Activated CD4-positive, alpha-beta T cell treated with anti-CD3 and anti-CD28 coated beads, Interleukin-2, amount 50 U/mL, for 4 hours (primary cell): ENCODE results near the gene ZNF232.
"Not testable (repeated sequence)": the region's sequence is repeated elsewhere in the genome, so short reads cannot be mapped to it uniquely, and the experiment has no call there.

Source experiments
- DNase-seq, 2 experiments: peaks; one replicate each; pipeline ENCODE4 v3.0.0-alpha.2; 2020

ZNF232 gene

GRCh38 chr17:5129770-5130169 lies 18.1 kb upstream of the ZNF232 start:
- DNase-seq: not testable (repeated sequence)

GRCh38 chr17:5128905-5129535 lies 17.3 kb upstream of the ZNF232 start:
- DNase-seq: no peak

GRCh38 chr17:5128387-5128786 lies 16.7 kb upstream of the ZNF232 start:
- DNase-seq: not testable (repeated sequence)

GRCh38 chr17:5127910-5128309 lies 16.2 kb upstream of the ZNF232 start:
- DNase-seq: no peak

GRCh38 chr17:5126719-5127488 lies 15.2 kb upstream of the ZNF232 start:
- DNase-seq: no peak

GRCh38 chr17:5124896-5125295 lies 13.2 kb upstream of the ZNF232 start:
- not testable (repeated sequence) for DNase-seq

GRCh38 chr17:5124125-5124760 lies 12.6 kb upstream of the ZNF232 start:
- not testable (repeated sequence) for DNase-seq

- DNase-seq: no peak
Measured at GRCh38 chr17:5123343-5124124, 11.9 kb upstream of the ZNF232 start.

GRCh38 chr17:5122586-5123342 lies 11.1 kb upstream of the ZNF232 start:
- no peak for DNase-seq

GRCh38 chr17:5122056-5122455 lies 10.4 kb upstream of the ZNF232 start:
- not testable (repeated sequence) for DNase-seq

- DNase-seq: no peak
Measured at GRCh38 chr17:5121186-5121841, 9.6 kb upstream of the ZNF232 start.

- not testable (repeated sequence) for DNase-seq
Measured at GRCh38 chr17:5120436-5121185, 8.9 kb upstream of the ZNF232 start.

- DNase-seq: no peak
Measured at GRCh38 chr17:5120036-5120435, 8.4 kb upstream of the ZNF232 start.

- DNase-seq: no peak
Measured at GRCh38 chr17:5118219-5118618, 6.5 kb upstream of the ZNF232 start.

GRCh38 chr17:5115673-5116651 lies 4.3 kb upstream of the ZNF232 start, which contains the start of gene USP6:
Gene USP6 (plus strand): TSS chr17:5116032. CDS start chr17:5130368, 14,336 bp downstream.
- DNase-seq: no peak

GRCh38 chr17:5110816-5111215 lies 862 bp downstream of the ZNF232 start:
- DNase-seq: no peak

GRCh38 chr17:5100832-5101231 lies 10.8 kb downstream of the ZNF232 start:
- no peak for DNase-seq

- DNase-seq: no peak
Measured at GRCh38 chr17:5099271-5099670, 12.4 kb downstream of the ZNF232 start.

- peak in 1 of 2 experiments; percentile 5 for DNase-seq
Measured at GRCh38 chr17:5097101-5097834, 14.4 kb downstream of the ZNF232 start.
